ENCODE data around the gene PIGL.

- no peak for TF ChIP-seq POLR2AphosphoS5 (IDR thresholded peaks at IDR 0.05)
- TF ChIP-seq CTCF (IDR thresholded peaks at IDR 0.05 in 8 of 11, conservative IDR thresholded peaks at IDR 0.05 in 3 of 11) = no peak
Measured at GRCh38 chr17:16338391-16338790, 121.4 kb downstream of the PIGL start.

Data from spleen (tissue), 7 donors.